Measurements from ENCODE around the gene CTSD. TPM values are rescaled to one million over a fixed set of nuclear protein-coding genes. Genes with fewer than 3 reads are reported as not detected.
"Not testable (repeated sequence)": the region's sequence is repeated elsewhere in the genome, so short reads cannot be mapped to it uniquely, and the experiment has no call there.

The CTSD gene
- total RNA-seq: 10 to 100 TPM; 52.0 to 58.7 TPM

DNA sequence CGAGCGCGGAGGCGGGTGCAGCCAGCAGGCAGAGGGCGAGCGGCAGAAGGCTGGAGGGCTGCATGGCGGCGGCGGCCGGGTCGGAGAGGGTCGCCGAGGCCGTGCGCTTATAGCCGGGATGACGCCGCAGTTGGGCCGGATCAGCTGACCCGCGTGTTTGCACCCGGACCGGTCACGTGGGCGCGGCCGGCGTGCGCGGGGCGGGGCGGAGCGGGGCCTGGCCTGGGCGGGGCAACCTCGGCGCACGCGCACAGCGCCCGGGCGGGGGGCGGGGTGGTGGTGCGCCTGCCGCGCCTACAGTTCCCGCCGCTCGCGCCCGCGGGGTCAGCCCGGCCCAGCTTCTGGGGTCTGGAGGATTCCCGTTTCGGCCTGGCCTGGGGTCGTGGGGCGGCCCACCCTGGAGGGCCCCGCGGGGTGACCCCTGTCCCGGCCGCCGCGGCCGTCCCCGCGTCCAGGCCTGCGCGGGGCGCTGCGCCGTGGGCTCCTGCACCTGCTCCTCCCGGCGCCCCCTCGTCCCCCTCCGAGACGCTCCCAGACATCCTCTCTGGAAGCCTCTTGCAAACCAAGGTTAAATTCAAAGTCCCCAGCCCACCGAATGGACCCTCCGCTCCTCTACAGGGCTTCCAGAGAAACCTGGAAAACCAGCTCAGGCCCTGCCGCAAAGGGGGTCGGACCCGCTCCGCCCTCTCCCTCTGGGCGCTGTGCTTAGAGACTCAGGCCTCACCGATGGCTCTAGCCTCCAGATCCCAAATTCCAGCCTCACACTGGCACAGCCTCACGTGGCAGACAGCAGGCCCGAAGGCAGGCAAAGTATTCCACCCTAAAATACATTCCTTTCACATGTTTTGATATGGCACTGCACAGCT lies at the start of gene CTSD:
Gene CTSD (minus strand): TSS at position 132 of the 866 bp plus-strand sequence. CDS start 68 bp downstream, at position 64.
- peak; percentile 91 for DNase-seq
- Mint-ChIP-seq H3K27me3 (no peaks in the 10 kb centered on the region), H3K4me3 (peak within 1 kb of the TSS; percentile 80), H3K36me3 (no peaks in the 10 kb centered on the region), H3K4me1 (ENCODE audit: low read depth) (peaks cover 33% of the 10 kb centered on the region), H3K27ac (peak within 1 kb of the TSS; percentile 62), H3K9me3 (no peaks in the 10 kb centered on the region)
- intact Hi-C loops (cut with micrococcal nuclease): loop anchor here (2.0 kb wide), 1 partner anchor 87 kb away; no protein-coding TSS in a partner anchor
- ChIA-PET POLR2A (interaction anchor here (1.5 kb wide), 1 partner anchor 9 kb away, joined by 4 read pairs; no protein-coding TSS in a partner anchor), CTCF (interaction anchor here (1.0 to 1.5 kb wide), 3 partner anchors 17 to 73 kb away, joined by 3 to 8 read pairs (median 3); no protein-coding TSS in a partner anchor)

- H3K36me3 Mint-ChIP-seq; H3K27ac Mint-ChIP-seq; intact Hi-C loops (cut with micrococcal nuclease); DNase-seq; H3K9me3 Mint-ChIP-seq; POLR2A ChIA-PET; H3K27me3 Mint-ChIP-seq; H3K4me1 Mint-ChIP-seq (ENCODE audit: low read depth); H3K4me3 Mint-ChIP-seq: not testable (repeated sequence)
- CTCF ChIA-PET: interaction anchor here (2.3 kb wide), 1 partner anchor 120 kb away, joined by 7 read pairs; no protein-coding TSS in a partner anchor
Measured at GRCh38 chr11:1813356-1813755, 49.6 kb upstream of the CTSD start.

DNA sequence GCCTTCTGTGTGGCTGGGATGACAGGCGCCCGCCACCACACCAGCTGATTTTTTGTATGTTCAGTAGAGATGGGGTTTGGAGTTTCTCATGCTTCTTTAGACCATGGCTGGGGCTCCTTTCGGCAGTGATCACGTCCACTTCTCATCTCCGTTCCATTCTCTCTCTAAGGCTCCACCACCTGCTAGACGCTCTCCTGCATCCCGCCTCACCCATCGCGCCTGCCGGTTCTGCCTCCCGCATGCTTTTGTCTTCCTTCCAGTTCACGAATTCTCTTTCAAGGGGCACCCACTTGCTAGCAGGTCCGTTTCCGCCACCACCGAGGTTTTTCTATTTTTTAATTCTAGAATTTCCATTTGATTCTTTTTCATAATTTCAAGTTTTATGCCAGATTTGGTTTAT lies 49.1 kb upstream of the CTSD start:
- Mint-ChIP-seq H3K9me3 (peaks cover 2% of the 10 kb centered on the region), H3K4me1 (ENCODE audit: low read depth) (no peaks in the 10 kb centered on the region), H3K27me3 (peaks cover 6% of the 10 kb centered on the region), H3K4me3 (no peak overlapping the region), H3K27ac (no peak overlapping the region), H3K36me3 (no peaks in the 10 kb centered on the region)
- intact Hi-C loops (cut with micrococcal nuclease): no loop called here
- POLR2A ChIA-PET: no interaction called here
- no peak for DNase-seq
- CTCF ChIA-PET: no interaction called here

- CTCF ChIA-PET: no interaction called here
- Mint-ChIP-seq H3K9me3 (peaks cover 2% of the 10 kb centered on the region), H3K4me3 (no peak overlapping the region), H3K36me3 (no peaks in the 10 kb centered on the region), H3K27me3 (peaks cover 6% of the 10 kb centered on the region), H3K27ac (no peak overlapping the region), H3K4me1 (ENCODE audit: low read depth) (no peaks in the 10 kb centered on the region)
- POLR2A ChIA-PET: no interaction called here
- intact Hi-C loops (cut with micrococcal nuclease): no loop called here
- DNase-seq: no peak
Measured at GRCh38 chr11:1812274-1812673, 48.5 kb upstream of the CTSD start.

DNA sequence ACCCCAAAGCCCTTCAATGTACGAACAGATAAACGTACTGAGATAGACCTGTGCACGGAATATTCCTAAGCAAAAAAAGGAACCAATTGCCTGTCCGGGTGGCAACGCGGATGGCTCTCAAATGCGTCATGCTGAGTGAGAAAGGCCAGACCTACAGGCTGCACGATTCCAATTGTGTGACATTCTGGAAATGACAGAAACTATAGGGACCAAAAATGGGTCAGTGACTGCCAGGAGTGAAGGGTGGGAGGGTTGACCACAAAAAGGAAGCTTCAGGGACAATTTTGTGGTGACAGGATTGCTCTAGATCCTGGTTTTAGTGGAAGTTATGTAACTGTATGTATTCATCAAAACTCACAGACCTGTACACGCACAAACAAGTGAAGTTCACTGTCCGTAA lies 47.0 kb upstream of the CTSD start:
- no peak overlapping the region for H3K4me3 Mint-ChIP-seq
- no peak overlapping the region for H3K27ac Mint-ChIP-seq
- peaks cover 6% of the 10 kb centered on the region for H3K27me3 Mint-ChIP-seq
- DNase-seq: no peak
- H3K36me3 Mint-ChIP-seq: no peaks in the 10 kb centered on the region
- peaks cover 2% of the 10 kb centered on the region for H3K9me3 Mint-ChIP-seq
- ChIA-PET CTCF (interaction anchor here (4.9 kb wide), 1 partner anchor 117 kb away, joined by 27 read pairs; no protein-coding TSS in a partner anchor), POLR2A (no interaction called here)
- intact Hi-C loops (cut with micrococcal nuclease): no loop called here
- H3K4me1 Mint-ChIP-seq (ENCODE audit: low read depth): no peaks in the 10 kb centered on the region

GRCh38 chr11:1807264-1807995 lies 43.7 kb upstream of the CTSD start:
- H3K27ac Mint-ChIP-seq: no peak overlapping the region
- peaks cover 2% of the 10 kb centered on the region for H3K9me3 Mint-ChIP-seq
- no peak for DNase-seq
- ChIA-PET CTCF (interaction anchor here (0.5 to 4.9 kb wide), 5 partner anchors 25 to 804 kb away, joined by 3 to 27 read pairs (median 4); no protein-coding TSS in a partner anchor), POLR2A (no interaction called here)
- peaks cover 11% of the 10 kb centered on the region for H3K27me3 Mint-ChIP-seq
- intact Hi-C loops (cut with micrococcal nuclease): no loop called here
- H3K4me3 Mint-ChIP-seq: no peak overlapping the region
- H3K36me3 Mint-ChIP-seq: no peaks in the 10 kb centered on the region
- H3K4me1 Mint-ChIP-seq (ENCODE audit: low read depth): no peaks in the 10 kb centered on the region

GRCh38 chr11:1805525-1805924 lies 41.8 kb upstream of the CTSD start:
- no peaks in the 10 kb centered on the region for H3K4me1 Mint-ChIP-seq (ENCODE audit: low read depth)
- H3K4me3 Mint-ChIP-seq: no peak overlapping the region
- ChIA-PET POLR2A (no interaction called here), CTCF (interaction anchor here (2.1 to 2.5 kb wide), 3 partner anchors 27 to 153 kb away, joined by 5 to 20 read pairs (median 7); no protein-coding TSS in a partner anchor)
- no peak overlapping the region for H3K27ac Mint-ChIP-seq
- H3K9me3 Mint-ChIP-seq: no peaks in the 10 kb centered on the region
- peaks cover 12% of the 10 kb centered on the region for H3K27me3 Mint-ChIP-seq
- H3K36me3 Mint-ChIP-seq: no peaks in the 10 kb centered on the region
- intact Hi-C loops (cut with micrococcal nuclease): no loop called here
- no peak for DNase-seq

DNA sequence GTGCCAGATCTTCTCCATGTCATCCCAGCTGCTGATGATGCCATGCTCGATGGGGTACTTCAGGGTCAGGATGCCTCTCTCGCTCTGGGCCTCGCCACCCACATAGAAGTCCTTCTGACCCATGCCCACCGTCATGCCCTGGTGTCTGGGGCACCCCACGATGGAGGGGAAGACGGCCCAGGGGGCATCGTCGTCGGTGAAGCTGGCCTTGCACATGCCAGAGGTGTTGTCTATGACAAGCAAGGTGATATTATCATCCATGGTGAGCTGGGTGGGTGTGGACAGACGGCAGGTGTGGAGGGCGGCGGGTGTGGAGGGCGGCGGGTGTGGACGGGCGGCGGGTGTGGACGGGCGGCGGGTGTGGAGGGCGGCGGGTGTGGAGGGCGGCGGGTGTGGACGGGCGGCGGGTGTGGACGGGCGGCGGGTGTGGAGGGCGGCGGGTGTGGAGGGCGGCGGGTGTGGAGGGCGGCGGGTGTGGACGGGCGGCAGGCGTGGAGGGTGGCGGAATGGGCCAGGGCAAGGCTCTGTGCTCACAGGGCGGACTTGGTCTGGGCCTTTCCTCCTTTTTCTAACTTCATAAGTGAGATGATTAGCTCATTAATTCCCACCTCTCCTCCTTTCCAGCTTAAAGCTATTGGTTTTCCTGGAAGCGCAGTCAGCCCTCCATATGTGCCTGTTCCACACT lies 40.2 kb upstream of the CTSD start:
- H3K36me3 Mint-ChIP-seq; H3K27ac Mint-ChIP-seq; H3K4me3 Mint-ChIP-seq; DNase-seq; H3K4me1 Mint-ChIP-seq (ENCODE audit: low read depth); POLR2A ChIA-PET; intact Hi-C loops (cut with micrococcal nuclease); H3K9me3 Mint-ChIP-seq: not testable (repeated sequence)
- H3K27me3 Mint-ChIP-seq: peaks cover 12% of the 10 kb centered on the region
- CTCF ChIA-PET: interaction anchor here (2.1 to 2.5 kb wide), 2 partner anchors 110 to 151 kb away, joined by 5 to 20 read pairs; no protein-coding TSS in a partner anchor

DNA sequence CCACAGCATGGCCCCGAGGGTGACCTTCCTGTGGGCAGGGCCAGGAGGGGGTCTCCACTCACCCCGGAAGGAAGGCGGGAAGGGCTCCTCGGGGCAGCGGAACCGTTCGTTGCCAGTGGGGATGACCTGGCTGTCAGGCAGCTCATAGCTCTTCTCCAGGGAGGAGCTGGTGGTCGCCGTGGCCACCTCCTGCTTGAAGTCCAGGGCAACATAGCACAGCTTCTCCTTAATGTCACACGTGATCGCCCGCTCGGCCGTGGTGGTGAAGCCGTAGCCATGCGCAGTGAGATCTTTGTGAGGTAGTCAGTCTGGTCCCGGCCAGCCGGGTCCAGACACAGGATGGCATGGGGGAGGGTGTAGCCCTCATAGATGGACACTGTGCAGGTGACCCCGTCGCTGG lies 39.5 kb upstream of the CTSD start:
- no peaks in the 10 kb centered on the region for H3K4me1 Mint-ChIP-seq (ENCODE audit: low read depth)
- no peaks in the 10 kb centered on the region for H3K9me3 Mint-ChIP-seq
- CTCF ChIA-PET: interaction anchor here (2.1 kb wide), 1 partner anchor 150 kb away, joined by 5 read pairs; no protein-coding TSS in a partner anchor
- DNase-seq: no peak
- H3K27ac Mint-ChIP-seq: no peak overlapping the region
- peaks cover 12% of the 10 kb centered on the region for H3K27me3 Mint-ChIP-seq
- intact Hi-C loops (cut with micrococcal nuclease): no loop called here
- POLR2A ChIA-PET: no interaction called here
- no peak overlapping the region for H3K4me3 Mint-ChIP-seq
- H3K36me3 Mint-ChIP-seq: no peaks in the 10 kb centered on the region

GRCh38 chr11:1797391-1798125 lies 33.8 kb upstream of the CTSD start:
- intact Hi-C loops (cut with micrococcal nuclease): loop anchor here (10.0 kb wide), 1 partner anchor 93 kb away; no protein-coding TSS in a partner anchor
- ChIA-PET CTCF (interaction anchor here (0.6 kb wide), 1 partner anchor 151 kb away, joined by 3 read pairs; no protein-coding TSS in a partner anchor), POLR2A (interaction anchor here (0.5 kb wide), 1 partner anchor 13 kb away, joined by 3 read pairs; no protein-coding TSS in a partner anchor)
- H3K4me1 Mint-ChIP-seq (ENCODE audit: low read depth): peaks cover 1% of the 10 kb centered on the region
- peaks cover under 1% of the 10 kb centered on the region for H3K36me3 Mint-ChIP-seq
- H3K27ac Mint-ChIP-seq: no peak overlapping the region
- peaks cover 4% of the 10 kb centered on the region for H3K9me3 Mint-ChIP-seq
- no peak overlapping the region for H3K4me3 Mint-ChIP-seq
- DNase-seq: no peak
- peaks cover 14% of the 10 kb centered on the region for H3K27me3 Mint-ChIP-seq

- Mint-ChIP-seq H3K27me3 (peaks cover 16% of the 10 kb centered on the region), H3K4me1 (ENCODE audit: low read depth) (peaks cover 2% of the 10 kb centered on the region), H3K9me3 (peaks cover 4% of the 10 kb centered on the region), H3K4me3 (no peak overlapping the region), H3K27ac (no peak overlapping the region), H3K36me3 (peaks cover 3% of the 10 kb centered on the region)
- DNase-seq: no peak
- intact Hi-C loops (cut with micrococcal nuclease): loop anchor here (10.0 kb wide), 1 partner anchor 92 kb away; no protein-coding TSS in a partner anchor
- POLR2A ChIA-PET: interaction anchor here (0.5 kb wide), 1 partner anchor 102 kb away, joined by 3 read pairs; no protein-coding TSS in a partner anchor
- CTCF ChIA-PET: interaction anchor here (1.2 kb wide), 1 partner anchor 102 kb away, joined by 5 read pairs; no protein-coding TSS in a partner anchor
Measured at GRCh38 chr11:1796413-1797011, 32.8 kb upstream of the CTSD start.

Data from activated CD4-positive, alpha-beta memory T cell treated with anti-CD3 and anti-CD28 coated beads for 36 hours (primary cell).